Erythroblast (primary cell): Measurements from ENCODE around the gene STK10.
"Not testable (repeated sequence)": the region's sequence is repeated elsewhere in the genome, so short reads cannot be mapped to it uniquely, and the experiment has no call there.

ENCODE experiments used
- DNase-seq, 2 experiments: peaks; one replicate each; lab custom pipeline; 2025; lab: John Stamatoyannopoulos, UW
- GATA1 ChIP-seq: IDR thresholded peaks from 2 replicates; pipeline ENCODE4 v1.6.1; 2011; ENCODE audit warnings: low read depth, mild to moderate bottlenecking, control low read depth, low read length, moderate library complexity
- POLR2A ChIP-seq: IDR thresholded peaks from 2 replicates; pipeline ENCODE4 v1.6.1; 2011; ENCODE audit warnings: mild to moderate bottlenecking, low read length

Gene STK10

GRCh38 chr5:172038167-172038566 is 149.9 kb downstream of the STK10 start:
- DNase-seq, result no peak
- TF ChIP-seq GATA1, result no peak
- no peak for TF ChIP-seq POLR2A

GRCh38 chr5:172035049-172035448 is 153.0 kb downstream of the STK10 start:
- TF ChIP-seq POLR2A (no peak), GATA1 (no peak)
- DNase-seq, result no peak

GRCh38 chr5:172031894-172032461 is 156.0 kb downstream of the STK10 start:
- no peak for DNase-seq
- TF ChIP-seq GATA1 (no peak), POLR2A (no peak)

GRCh38 chr5:172029876-172030275 is 158.1 kb downstream of the STK10 start:
- no peak for DNase-seq
- no peak for TF ChIP-seq GATA1
- TF ChIP-seq POLR2A, result no peak

- DNase-seq, result no peak
- no peak for TF ChIP-seq POLR2A
- TF ChIP-seq GATA1, result no peak
Observed at GRCh38 chr5:172028167-172028566, 159.9 kb downstream of the STK10 start.

- DNase-seq, result not testable (repeated sequence)
Observed at GRCh38 chr5:172020110-172020786, 167.8 kb downstream of the STK10 start.

- TF ChIP-seq POLR2A, result no peak
- TF ChIP-seq GATA1, result no peak
- no peak for DNase-seq
Observed at GRCh38 chr5:172015346-172015745, 172.7 kb downstream of the STK10 start.

GRCh38 chr5:172010278-172010677 is 177.7 kb downstream of the STK10 start:
- TF ChIP-seq GATA1, result no peak
- no peak for TF ChIP-seq POLR2A
- DNase-seq, result peak; percentile 30 to 39

- no peak for DNase-seq
Observed at GRCh38 chr5:172009536-172010270, 178.3 kb downstream of the STK10 start.

GRCh38 chr5:172008689-172009141 is 179.3 kb downstream of the STK10 start:
- peak; percentile 82 to 92 for DNase-seq
- TF ChIP-seq GATA1 (no peak), POLR2A (peak; percentile 21)

More at GRCh38 chr5:172009536-172010270, 178.3 kb downstream of the STK10 start:
- TF ChIP-seq GATA1 (no peak), POLR2A (no peak)

- peak; percentile 38 to 41 for DNase-seq
- no peak for TF ChIP-seq POLR2A
- TF ChIP-seq GATA1, result no peak
Observed at GRCh38 chr5:172008111-172008455, 179.9 kb downstream of the STK10 start.

GRCh38 chr5:172007175-172008110 is 180.6 kb downstream of the STK10 start:
- peak; percentile 61 to 69 for DNase-seq
- TF ChIP-seq POLR2A (peak; percentile 64), GATA1 (no peak)
